Neural cell (in vitro differentiated cells): ENCODE results near the gene SUPT4H1. TPM values are rescaled to one million over a fixed set of nuclear protein-coding genes. Genes with fewer than 3 reads are reported as not detected.
A peak's percentile ranks its signal among the peaks of the same experiment; 100 is the strongest.

Source experiments
- H2AFZ ChIP-seq: fragments of 200-600, 300-800 bp; sonication (generic), shearing (Covaris generic); 2 replicates; pipeline ENCODE4 v1.6.0; 2014; ENCODE audit warnings: low read depth, mild to moderate bottlenecking, antibody characterized with exemption, low read length, moderate library complexity
- H3F3A ChIP-seq: fragments of 200-600 bp; shearing (Covaris generic); 2 replicates; pipeline ENCODE4 v1.6.1; 2016; ENCODE audit warnings: mild to moderate bottlenecking, moderate library complexity, mixed read lengths, antibody characterized with exemption, low read length; ENCODE audit not compliant: insufficient read depth, poor library complexity, severe bottlenecking
- H3K27ac ChIP-seq: fragments of 200-600, 300-800 bp; sonication (generic), shearing (Covaris generic); 2 replicates; pipeline ENCODE4 v1.5.1; 2014; ENCODE audit warnings: mild to moderate bottlenecking, low read length, moderate library complexity
- H3K27me3 ChIP-seq: fragments of 300-800, 200-600 bp; sonication (generic), shearing (Covaris generic); 2 replicates; pipeline ENCODE4 v1.6.0; 2014; ENCODE audit warnings: mild to moderate bottlenecking, low read depth, low read length, moderate library complexity; ENCODE audit not compliant: insufficient read depth
- H3K36me3 ChIP-seq: fragments of 300-800, 200-600 bp; sonication (generic), shearing (Covaris generic); 2 replicates; pipeline ENCODE4 v1.5.1; 2014; ENCODE audit warnings: mild to moderate bottlenecking, antibody characterized with exemption, low read length, moderate library complexity; ENCODE audit not compliant: insufficient read depth
- H3K4me2 ChIP-seq: fragments of 300-800, 200-600 bp; sonication (generic), shearing (Covaris generic); 2 replicates; pipeline ENCODE4 v1.6.0; 2014; ENCODE audit warnings: mild to moderate bottlenecking, low read length
- H3K4me3 ChIP-seq: fragments of 300-800, 200-600 bp; sonication (generic), shearing (Covaris generic); 2 replicates; pipeline ENCODE4 v1.5.1; 2014; ENCODE audit warnings: mild to moderate bottlenecking, low read length, moderate library complexity
- H3K79me2 ChIP-seq: fragments of 200-600 bp; shearing (Covaris generic); replicated peaks from 2 replicates; pipeline ENCODE4 v1.6.0; 2014; ENCODE audit warnings: mild to moderate bottlenecking, low read length, moderate library complexity; ENCODE audit not compliant: insufficient read depth
- H3K9ac ChIP-seq: fragments of 300-800, 200-600 bp; sonication (generic), shearing (Covaris generic); 2 replicates; pipeline ENCODE4 v1.6.1; 2016; ENCODE audit warnings: mild to moderate bottlenecking, low read length, mixed read lengths
- H3K9me2 ChIP-seq: fragments of 200-600 bp; shearing (Covaris generic); 2 replicates; pipeline ENCODE4 v1.6.1; 2016; ENCODE audit warnings: mild to moderate bottlenecking, low read length, mixed read lengths; ENCODE audit not compliant: insufficient read depth
- H3K9me3 ChIP-seq: fragments of 200-600, 300-800 bp; sonication (generic), shearing (Covaris generic); 2 replicates; pipeline ENCODE4 v1.6.1; 2016; ENCODE audit warnings: mild to moderate bottlenecking, mixed run types, low read length, moderate library complexity, mixed read lengths
- H4K20me1 ChIP-seq: fragments of 200-600 bp; shearing (Covaris generic); 2 replicates; pipeline ENCODE4 v1.6.1; 2016; ENCODE audit warnings: mild to moderate bottlenecking, mixed run types; ENCODE audit not compliant: insufficient read depth
- EP300 ChIP-seq: fragments of 450-650 bp; conservative IDR thresholded peaks from 2 replicates; pipeline ENCODE4 v1.6.1; 2014; ENCODE audit warnings: antibody characterized with exemption, mild to moderate bottlenecking, moderate library complexity; ENCODE audit not compliant: poor library complexity, severe bottlenecking
- EZH2 ChIP-seq: fragments of 200-600, 300-800 bp; shearing (Covaris generic), sonication (generic); IDR thresholded peaks from 2 replicates; pipeline ENCODE4 v1.6.1; 2014; ENCODE audit warnings: antibody characterized with exemption, low read length, borderline replicate concordance, mild to moderate bottlenecking; ENCODE audit not compliant: insufficient read depth, poor library complexity, severe bottlenecking
- MXI1 ChIP-seq: fragments of 450-650 bp; conservative IDR thresholded peaks from 2 replicates; pipeline ENCODE4 v1.6.1; 2014; ENCODE audit warnings: antibody characterized with exemption, mild to moderate bottlenecking; ENCODE audit not compliant: poor library complexity, severe bottlenecking
- POLR2AphosphoS5 ChIP-seq: IDR thresholded peaks from 2 replicates; pipeline ENCODE4 v1.6.1; 2012
- RAD21 ChIP-seq: fragments of 450-650 bp; conservative IDR thresholded peaks from 2 replicates; pipeline ENCODE4 v1.6.1; 2014; ENCODE audit warnings: antibody characterized with exemption, mild to moderate bottlenecking, moderate library complexity
- SMC3 ChIP-seq: fragments of 450-650 bp; conservative IDR thresholded peaks from 2 replicates; pipeline ENCODE4 v1.6.1; 2014; ENCODE audit warnings: antibody characterized with exemption, mild to moderate bottlenecking, moderate library complexity; ENCODE audit not compliant: poor library complexity
- TAF1 ChIP-seq: IDR thresholded peaks from 2 replicates; pipeline ENCODE4 v1.6.1; 2012; ENCODE audit warnings: low read depth
- polyA plus RNA-seq: library from polyadenylated mRNA; depleted of rRNA; stranded (reverse); fragments of >200 nt; gene quantifications from 2 replicates; pipeline ENCODE4 v1.2.3, GENCODE V29; 2014
- TF ChIP-seq, protein P1 (sequence below): fragments of 450-650 bp; IDR thresholded peaks from 2 replicates; pipeline ENCODE4 v1.5.1; 2014; ENCODE audit warnings: antibody characterized with exemption, mild to moderate bottlenecking, moderate library complexity; ENCODE audit not compliant: poor library complexity, severe bottlenecking
- TF ChIP-seq, protein P2 (sequence below): IDR thresholded peaks from 2 replicates; pipeline ENCODE4 v1.6.1; 2012; ENCODE audit warnings: borderline replicate concordance

The SUPT4H1 gene
- polyA plus RNA-seq, 1 donor from 2014 or later: 109 TPM

GRCh38 chr17:58303971-58304749 lies 47.8 kb downstream of the SUPT4H1 start:
- Histone ChIP-seq H3K4me2 (no peak overlapping the region), H3K79me2 (no peaks in the 10 kb centered on the region), H3K36me3 (no peaks in the 10 kb centered on the region), H3K9me2 (no peaks in the 10 kb centered on the region), H3F3A (no peaks in the 10 kb centered on the region), H3K27ac (no peak overlapping the region), H3K4me3 (no peak overlapping the region), H3K27me3 (no peaks in the 10 kb centered on the region), H4K20me1 (no peaks in the 10 kb centered on the region), H3K9ac (no peak overlapping the region), H2AFZ (no peak overlapping the region), H3K9me3 (no peaks in the 10 kb centered on the region)
- TF ChIP-seq, protein P1, sequence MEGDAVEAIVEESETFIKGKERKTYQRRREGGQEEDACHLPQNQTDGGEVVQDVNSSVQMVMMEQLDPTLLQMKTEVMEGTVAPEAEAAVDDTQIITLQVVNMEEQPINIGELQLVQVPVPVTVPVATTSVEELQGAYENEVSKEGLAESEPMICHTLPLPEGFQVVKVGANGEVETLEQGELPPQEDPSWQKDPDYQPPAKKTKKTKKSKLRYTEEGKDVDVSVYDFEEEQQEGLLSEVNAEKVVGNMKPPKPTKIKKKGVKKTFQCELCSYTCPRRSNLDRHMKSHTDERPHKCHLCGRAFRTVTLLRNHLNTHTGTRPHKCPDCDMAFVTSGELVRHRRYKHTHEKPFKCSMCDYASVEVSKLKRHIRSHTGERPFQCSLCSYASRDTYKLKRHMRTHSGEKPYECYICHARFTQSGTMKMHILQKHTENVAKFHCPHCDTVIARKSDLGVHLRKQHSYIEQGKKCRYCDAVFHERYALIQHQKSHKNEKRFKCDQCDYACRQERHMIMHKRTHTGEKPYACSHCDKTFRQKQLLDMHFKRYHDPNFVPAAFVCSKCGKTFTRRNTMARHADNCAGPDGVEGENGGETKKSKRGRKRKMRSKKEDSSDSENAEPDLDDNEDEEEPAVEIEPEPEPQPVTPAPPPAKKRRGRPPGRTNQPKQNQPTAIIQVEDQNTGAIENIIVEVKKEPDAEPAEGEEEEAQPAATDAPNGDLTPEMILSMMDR: peak; percentile 40
- no peak for TF ChIP-seq POLR2AphosphoS5

DNA sequence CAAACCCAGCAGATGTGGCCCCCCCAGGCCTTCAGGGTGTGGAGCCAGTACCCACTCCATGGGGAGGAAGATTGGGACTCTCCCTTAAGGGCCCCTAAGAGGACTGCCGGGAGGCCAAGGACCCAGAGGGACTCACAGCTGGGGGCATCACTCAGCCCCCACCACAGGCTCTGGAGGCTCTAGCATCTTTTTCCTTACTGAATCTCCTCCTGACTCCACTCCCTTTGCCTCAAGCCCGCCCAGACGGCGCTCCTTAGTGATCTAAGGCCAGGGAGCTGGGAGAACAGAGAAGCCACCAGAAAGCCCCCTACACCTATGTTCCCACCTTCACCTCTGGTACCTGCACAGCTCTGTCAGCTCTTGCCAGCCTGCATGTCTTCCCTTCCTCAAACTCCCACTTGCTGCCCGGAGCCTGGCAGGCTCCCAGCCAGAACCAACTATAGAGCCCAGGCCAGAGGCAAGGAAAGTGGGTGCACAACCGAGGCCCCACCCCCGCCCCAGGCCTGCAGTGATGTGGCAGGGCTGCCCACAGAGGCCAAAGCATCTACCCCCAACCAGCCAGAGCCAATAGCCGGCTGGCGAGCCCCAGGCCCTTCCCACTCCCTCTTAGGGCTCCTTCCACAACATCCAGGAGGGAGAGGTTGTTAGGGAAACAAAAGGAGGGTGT lies 48.9 kb downstream of the SUPT4H1 start:
- H3K27me3 ChIP-seq: no peaks in the 10 kb centered on the region
- no peaks in the 10 kb centered on the region for H4K20me1 ChIP-seq
- H3K36me3 ChIP-seq: no peaks in the 10 kb centered on the region
- no peaks in the 10 kb centered on the region for H3K79me2 ChIP-seq
- H2AFZ ChIP-seq: no peak overlapping the region
- H3K27ac ChIP-seq: no peak overlapping the region
- H3K9me2 ChIP-seq: no peaks in the 10 kb centered on the region
- no peak for TF ChIP-seq EZH2
- no peak for TF ChIP-seq SMC3
- no peak for TF ChIP-seq POLR2AphosphoS5
- no peak for TF ChIP-seq EP300
- TF ChIP-seq, protein P1: no peak
- no peaks in the 10 kb centered on the region for H3K9me3 ChIP-seq
- no peak overlapping the region for H3K4me2 ChIP-seq
- no peaks in the 10 kb centered on the region for H3F3A ChIP-seq
- H3K4me3 ChIP-seq: no peak overlapping the region
- H3K9ac ChIP-seq: no peak overlapping the region

DNA sequence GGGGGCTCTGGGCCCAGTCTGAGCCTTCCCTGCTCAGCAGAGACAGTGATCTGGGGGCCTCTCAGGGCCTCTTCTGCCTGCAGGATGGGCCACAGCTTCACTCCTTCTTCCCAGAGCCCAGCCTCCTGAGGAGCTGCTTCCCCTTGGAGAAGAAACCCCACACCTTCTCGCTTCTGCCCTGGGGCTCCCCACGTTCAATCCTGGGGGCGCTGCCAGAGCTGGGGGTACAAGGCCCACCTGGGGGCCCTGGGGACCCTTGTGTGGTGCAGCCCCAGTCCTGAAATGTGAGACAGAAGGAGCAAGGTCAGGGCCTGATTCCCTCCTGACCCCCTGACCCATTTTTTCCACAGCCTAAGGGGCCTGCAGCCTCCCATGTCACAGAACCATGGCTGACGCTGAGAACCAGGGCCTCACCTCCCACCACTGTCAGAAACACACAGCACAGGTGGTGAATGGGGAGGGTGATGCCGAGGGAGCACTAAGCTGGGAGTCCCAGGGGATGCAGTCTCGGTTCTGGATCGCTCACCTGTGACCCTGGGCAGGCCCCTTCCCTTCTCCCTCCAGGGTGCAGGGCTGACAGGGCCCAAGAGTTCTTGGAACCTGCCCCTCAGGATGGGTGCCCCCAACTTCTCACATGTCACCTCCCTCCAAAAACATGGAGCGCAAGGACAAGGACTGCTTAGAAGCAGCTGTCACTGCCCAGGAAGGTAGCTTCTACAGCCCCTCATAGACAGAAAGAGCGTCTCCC lies 49.7 kb downstream of the SUPT4H1 start:
- Histone ChIP-seq H3K4me2 (no peak overlapping the region), H3K27ac (no peak overlapping the region), H3K79me2 (no peaks in the 10 kb centered on the region), H3K9me2 (no peaks in the 10 kb centered on the region), H3F3A (no peaks in the 10 kb centered on the region), H3K27me3 (no peaks in the 10 kb centered on the region), H4K20me1 (no peaks in the 10 kb centered on the region), H3K9me3 (no peaks in the 10 kb centered on the region), H3K36me3 (no peaks in the 10 kb centered on the region), H3K9ac (no peak overlapping the region), H2AFZ (no peak overlapping the region), H3K4me3 (no peak overlapping the region)
- TF ChIP-seq EP300 (no peak), MXI1 (no peak), RAD21 (no peak), SMC3 (no peak), TAF1 (no peak)
- TF ChIP-seq, protein P2, sequence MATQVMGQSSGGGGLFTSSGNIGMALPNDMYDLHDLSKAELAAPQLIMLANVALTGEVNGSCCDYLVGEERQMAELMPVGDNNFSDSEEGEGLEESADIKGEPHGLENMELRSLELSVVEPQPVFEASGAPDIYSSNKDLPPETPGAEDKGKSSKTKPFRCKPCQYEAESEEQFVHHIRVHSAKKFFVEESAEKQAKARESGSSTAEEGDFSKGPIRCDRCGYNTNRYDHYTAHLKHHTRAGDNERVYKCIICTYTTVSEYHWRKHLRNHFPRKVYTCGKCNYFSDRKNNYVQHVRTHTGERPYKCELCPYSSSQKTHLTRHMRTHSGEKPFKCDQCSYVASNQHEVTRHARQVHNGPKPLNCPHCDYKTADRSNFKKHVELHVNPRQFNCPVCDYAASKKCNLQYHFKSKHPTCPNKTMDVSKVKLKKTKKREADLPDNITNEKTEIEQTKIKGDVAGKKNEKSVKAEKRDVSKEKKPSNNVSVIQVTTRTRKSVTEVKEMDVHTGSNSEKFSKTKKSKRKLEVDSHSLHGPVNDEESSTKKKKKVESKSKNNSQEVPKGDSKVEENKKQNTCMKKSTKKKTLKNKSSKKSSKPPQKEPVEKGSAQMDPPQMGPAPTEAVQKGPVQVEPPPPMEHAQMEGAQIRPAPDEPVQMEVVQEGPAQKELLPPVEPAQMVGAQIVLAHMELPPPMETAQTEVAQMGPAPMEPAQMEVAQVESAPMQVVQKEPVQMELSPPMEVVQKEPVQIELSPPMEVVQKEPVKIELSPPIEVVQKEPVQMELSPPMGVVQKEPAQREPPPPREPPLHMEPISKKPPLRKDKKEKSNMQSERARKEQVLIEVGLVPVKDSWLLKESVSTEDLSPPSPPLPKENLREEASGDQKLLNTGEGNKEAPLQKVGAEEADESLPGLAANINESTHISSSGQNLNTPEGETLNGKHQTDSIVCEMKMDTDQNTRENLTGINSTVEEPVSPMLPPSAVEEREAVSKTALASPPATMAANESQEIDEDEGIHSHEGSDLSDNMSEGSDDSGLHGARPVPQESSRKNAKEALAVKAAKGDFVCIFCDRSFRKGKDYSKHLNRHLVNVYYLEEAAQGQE: no peak
